Caco-2 (cell line): ENCODE data around the gene TNFSF15. TPM values are rescaled to one million over a fixed set of nuclear protein-coding genes. Genes with fewer than 3 reads are reported as not detected.

Experiments used
- BruUV-seq: library from RNA; stranded (reverse); fragments of 400-500 nt; replicated peaks from 2 replicates; lab custom pipeline; 2021; lab: Mats Ljungman, UMichigan
- CTCF ChIA-PET: fragments of 300-600 bp; sonication (Branson Sonifier 250); formaldehyde crosslinking; loops from one replicate; lab custom pipeline; 2022; ENCODE audit warnings: antibody characterized with exemption; lab: Charles Lee
- POLR2A ChIA-PET: fragments of 300-600 bp; sonication (Branson Sonifier 250); formaldehyde crosslinking; loops from one replicate; lab custom pipeline; 2022; ENCODE audit warnings: antibody characterized with exemption; lab: Charles Lee
- DNase-seq, 2 experiments: peaks; one replicate each; pipeline versions ENCODE4 v3.0.0 to v3.0.0-alpha.2; 2020 to 2022
- H3K27me3 ChIP-seq: replicated peaks from 2 replicates; pipeline ENCODE4 v1.6.0; 2011; ENCODE audit warnings: low read length; ENCODE audit not compliant: control insufficient read depth, insufficient read depth
- H3K36me3 ChIP-seq: 2 replicates; pipeline ENCODE4 v1.5.1; 2011; ENCODE audit warnings: low read length; ENCODE audit not compliant: control insufficient read depth, insufficient read depth
- H3K4me1 ChIP-seq: fragments of 250-450 bp; sonication (Bioruptor Pico); 2 replicates; pipeline ENCODE4 v1.5.1; 2020; ENCODE audit warnings: mild to moderate bottlenecking
- H3K4me3 ChIP-seq: 2 replicates; pipeline ENCODE4 v1.5.1; 2011; ENCODE audit warnings: low read depth, mild to moderate bottlenecking, control low read depth, low read length
- H3K9me3 ChIP-seq: fragments of 250-450 bp; sonication (Bioruptor Pico); 2 replicates; pipeline ENCODE4 v1.5.1; 2020; ENCODE audit warnings: mild to moderate bottlenecking, moderate library complexity
- H3K27ac Mint-ChIP-seq: one replicate; pipeline ENCODE4 v1.8.0; 2022; ENCODE audit warnings: mixed read lengths; ENCODE audit not compliant: unreplicated experiment
- H3K27me3 Mint-ChIP-seq: one replicate; pipeline ENCODE4 v1.8.0; 2022; ENCODE audit warnings: mixed read lengths; ENCODE audit not compliant: insufficient read depth, unreplicated experiment
- H3K36me3 Mint-ChIP-seq: one replicate; pipeline ENCODE4 v1.8.0; 2022; ENCODE audit warnings: mild to moderate bottlenecking, mixed read lengths; ENCODE audit not compliant: insufficient read depth, unreplicated experiment
- H3K4me1 Mint-ChIP-seq: one replicate; pipeline ENCODE4 v1.8.0; 2022; ENCODE audit warnings: low read depth, mixed read lengths; ENCODE audit not compliant: unreplicated experiment
- H3K4me3 Mint-ChIP-seq: one replicate; pipeline ENCODE4 v1.8.0; 2022; ENCODE audit warnings: mild to moderate bottlenecking, moderate library complexity, mixed read lengths; ENCODE audit not compliant: unreplicated experiment
- H3K9me3 Mint-ChIP-seq: one replicate; pipeline ENCODE4 v1.8.0; 2022; ENCODE audit warnings: mixed read lengths; ENCODE audit not compliant: unreplicated experiment
- intact Hi-C: fragments of 100-400 bp; cut with micrococcal nuclease; formaldehyde crosslinking; loops from one replicate; pipeline ENCODE4 v1.10.0; 2022; ENCODE audit not compliant: unreplicated experiment
- total RNA-seq: library from RNA; stranded (reverse); gene quantifications from 2 replicates; pipeline ENCODE4 v1.2.3, GENCODE V29; 2022
- TF ChIP-seq, protein P1 (sequence below), 2 experiments: fragments of 200-600 bp in 1 of 2; IDR thresholded peaks; 1 replicate in 1 of 2; 2 replicates in 1 of 2; pipeline versions ENCODE4 v1.5.1 to v1.8.0; 2011 to 2022; ENCODE audit warnings: antibody characterized with exemption in 1 of 2, control low read depth in 1 of 2, inconsistent platforms in 1 of 2, low read depth in 1 of 2, low read length in 1 of 2, mild to moderate bottlenecking in 1 of 2, moderate library complexity in 1 of 2; ENCODE audit not compliant: insufficient read depth in 1 of 2, severe bottlenecking in 1 of 2, unreplicated experiment in 1 of 2

TNFSF15 gene
- total RNA-seq, 1 experiment from 2014 or later, result 0.66 TPM

DNA sequence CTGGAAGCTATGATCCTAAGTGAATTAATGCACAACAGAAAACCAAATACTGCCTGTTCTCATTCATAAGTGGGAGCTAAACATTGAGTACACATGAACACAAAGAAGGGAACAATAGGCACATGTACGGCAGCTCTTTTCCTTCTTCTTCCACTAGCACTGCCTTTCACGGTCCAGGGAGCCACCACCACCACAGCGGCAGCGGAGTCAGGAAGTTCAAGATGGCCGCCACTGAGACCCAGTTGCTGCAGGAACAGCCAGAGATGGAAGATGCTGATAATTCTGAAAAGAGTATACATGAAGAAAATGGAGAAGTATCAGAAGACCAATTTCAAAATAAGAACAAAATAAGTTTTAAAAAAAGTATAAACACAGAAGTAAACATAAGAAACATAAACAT lies 39.5 kb upstream of the TNFSF15 start:
- BruUV-seq, result no TSS peak
- Mint-ChIP-seq H3K27me3 (no peaks in the 10 kb centered on the region), H3K9me3 (peaks cover 19% of the 10 kb centered on the region), H3K4me3 (no peak overlapping the region), H3K4me1 (no peaks in the 10 kb centered on the region), H3K36me3 (no peaks in the 10 kb centered on the region), H3K27ac (no peak overlapping the region)
- Histone ChIP-seq H3K36me3 (no peaks in the 10 kb centered on the region), H3K9me3 (peaks cover 8% of the 10 kb centered on the region; the same call in 1 of the 2 replicates), H3K4me1 (no peaks in the 10 kb centered on the region), H3K27me3 (no peaks in the 10 kb centered on the region), H3K4me3 (no peak overlapping the region)
- ChIA-PET POLR2A (no interaction called here), CTCF (no interaction called here)
- TF ChIP-seq, protein P1, sequence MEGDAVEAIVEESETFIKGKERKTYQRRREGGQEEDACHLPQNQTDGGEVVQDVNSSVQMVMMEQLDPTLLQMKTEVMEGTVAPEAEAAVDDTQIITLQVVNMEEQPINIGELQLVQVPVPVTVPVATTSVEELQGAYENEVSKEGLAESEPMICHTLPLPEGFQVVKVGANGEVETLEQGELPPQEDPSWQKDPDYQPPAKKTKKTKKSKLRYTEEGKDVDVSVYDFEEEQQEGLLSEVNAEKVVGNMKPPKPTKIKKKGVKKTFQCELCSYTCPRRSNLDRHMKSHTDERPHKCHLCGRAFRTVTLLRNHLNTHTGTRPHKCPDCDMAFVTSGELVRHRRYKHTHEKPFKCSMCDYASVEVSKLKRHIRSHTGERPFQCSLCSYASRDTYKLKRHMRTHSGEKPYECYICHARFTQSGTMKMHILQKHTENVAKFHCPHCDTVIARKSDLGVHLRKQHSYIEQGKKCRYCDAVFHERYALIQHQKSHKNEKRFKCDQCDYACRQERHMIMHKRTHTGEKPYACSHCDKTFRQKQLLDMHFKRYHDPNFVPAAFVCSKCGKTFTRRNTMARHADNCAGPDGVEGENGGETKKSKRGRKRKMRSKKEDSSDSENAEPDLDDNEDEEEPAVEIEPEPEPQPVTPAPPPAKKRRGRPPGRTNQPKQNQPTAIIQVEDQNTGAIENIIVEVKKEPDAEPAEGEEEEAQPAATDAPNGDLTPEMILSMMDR (IDR thresholded peaks at IDR 0.05; ENCODE audit: insufficient read depth in 1 of 2, low read depth in 1 of 2, low read length in 1 of 2, severe bottlenecking in 1 of 2, unreplicated experiment in 1 of 2), result no peak
- no peak for DNase-seq
- intact Hi-C loops, result no loop called here

DNA sequence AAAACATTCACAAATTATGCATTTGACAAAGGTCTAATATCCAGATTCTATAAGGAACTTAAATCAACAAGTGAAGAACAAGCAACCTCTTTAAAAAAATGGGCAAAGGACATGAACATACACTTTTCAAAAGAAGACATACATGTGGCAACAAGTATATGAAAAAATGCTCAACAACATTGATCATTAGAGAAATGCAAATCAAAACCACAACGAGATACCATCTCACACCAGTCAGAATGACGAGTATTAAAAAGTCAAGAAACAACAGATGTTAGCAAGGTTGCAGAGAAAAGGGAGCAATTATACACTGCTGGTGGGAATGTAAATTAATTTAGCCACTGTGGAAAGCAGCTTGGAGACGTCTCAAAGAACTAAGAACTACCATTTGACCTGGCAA lies 38.9 kb upstream of the TNFSF15 start:
- Histone ChIP-seq H3K4me3 (no peak overlapping the region), H3K9me3 (peaks cover 8% of the 10 kb centered on the region; the same call in 1 of the 2 replicates), H3K4me1 (no peaks in the 10 kb centered on the region), H3K27me3 (no peaks in the 10 kb centered on the region), H3K36me3 (no peaks in the 10 kb centered on the region)
- DNase-seq, result no peak
- POLR2A ChIA-PET, result no interaction called here
- TF ChIP-seq, protein P1 (IDR thresholded peaks at IDR 0.05; ENCODE audit: insufficient read depth in 1 of 2, low read depth in 1 of 2, low read length in 1 of 2, severe bottlenecking in 1 of 2, unreplicated experiment in 1 of 2), result no peak
- CTCF ChIA-PET, result no interaction called here
- Mint-ChIP-seq H3K4me3 (no peak overlapping the region), H3K27me3 (no peaks in the 10 kb centered on the region), H3K9me3 (peaks cover 25% of the 10 kb centered on the region), H3K4me1 (no peaks in the 10 kb centered on the region), H3K36me3 (no peaks in the 10 kb centered on the region), H3K27ac (no peak overlapping the region)
- intact Hi-C loops, result no loop called here
- BruUV-seq, result no TSS peak

DNA sequence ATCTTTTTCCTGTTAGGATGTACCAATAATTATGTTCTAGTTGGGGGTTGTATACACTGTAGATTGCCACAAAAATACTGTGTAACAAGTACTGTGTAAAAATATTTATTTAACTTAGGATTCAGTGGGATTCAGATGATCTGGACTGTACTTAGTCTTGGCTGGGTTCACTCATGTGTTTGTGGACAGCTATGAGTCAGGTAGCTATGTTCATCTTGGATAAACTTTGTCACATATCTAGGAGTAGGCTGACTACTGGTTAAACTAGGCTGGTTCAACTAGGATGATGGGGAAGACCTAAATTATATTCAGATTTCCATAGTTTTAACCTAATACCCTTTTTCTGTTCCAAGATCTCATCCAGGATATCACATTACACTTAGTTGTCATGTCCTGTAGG lies 32.1 kb upstream of the TNFSF15 start:
- H3K36me3 Mint-ChIP-seq, result no peaks in the 10 kb centered on the region
- H3K27ac Mint-ChIP-seq, result no peak overlapping the region
- POLR2A ChIA-PET, result no interaction called here
- H3K9me3 ChIP-seq, result peaks cover 8% of the 10 kb centered on the region; the same call in 1 of the 2 replicates
- TF ChIP-seq, protein P1 (IDR thresholded peaks at IDR 0.05; ENCODE audit: insufficient read depth in 1 of 2, low read depth in 1 of 2, low read length in 1 of 2, severe bottlenecking in 1 of 2, unreplicated experiment in 1 of 2), result no peak
- H3K36me3 ChIP-seq, result no peaks in the 10 kb centered on the region
- intact Hi-C loops, result no loop called here
- no peak overlapping the region for H3K4me3 Mint-ChIP-seq
- H3K9me3 Mint-ChIP-seq, result peaks cover 27% of the 10 kb centered on the region
- H3K4me3 ChIP-seq, result no peak overlapping the region
- no peak for DNase-seq
- H3K27me3 ChIP-seq, result no peaks in the 10 kb centered on the region; the same call in 1 of the 2 replicates
- no TSS peak for BruUV-seq
- peaks cover 6% of the 10 kb centered on the region for H3K27me3 Mint-ChIP-seq
- no peaks in the 10 kb centered on the region for H3K4me1 ChIP-seq
- CTCF ChIA-PET, result no interaction called here
- no peaks in the 10 kb centered on the region for H3K4me1 Mint-ChIP-seq
